GM12878 (cell line): ENCODE data around the gene DIP2B. TPM values are rescaled to one million over a fixed set of nuclear protein-coding genes. Genes with fewer than 3 reads are reported as not detected.

Experiments used
- ATAC-seq: fragments of 200-7000 bp; cut with Tn5 transposase; 3 replicates; pipeline ENCODE4 v1.9.1; 2020; ENCODE audit warnings: mild to moderate bottlenecking, moderate library complexity
- BruUV-seq: library from RNA; stranded (reverse); fragments of 400-500 nt; replicated peaks from 2 replicates; lab custom pipeline; 2021; lab: Mats Ljungman, UMichigan
- CTCF ChIA-PET: fragments of 300-600 bp; sonication (Branson Sonifier 250); formaldehyde crosslinking; extraction: SDS; loops from one replicate; lab custom pipeline; 2021; ENCODE audit warnings: inconsistent platforms; lab: Yijun Ruan, JAX
- POLR2A ChIA-PET: fragments of 350-600 bp; formaldehyde crosslinking; extraction: SDS; loops from one replicate; lab custom pipeline; 2021; ENCODE audit warnings: inconsistent platforms; lab: Charles Lee
- RAD21 ChIA-PET: fragments of 300-600 bp; sonication (Branson Sonifier 250); formaldehyde crosslinking; loops from one replicate; lab custom pipeline; 2023; ENCODE audit warnings: antibody characterized with exemption; ENCODE audit not compliant: unreplicated experiment; lab: Charles Lee
- SMC1A ChIA-PET: fragments of 300-600 bp; sonication (Branson Sonifier 250); formaldehyde crosslinking; loops from one replicate; lab custom pipeline; 2023; ENCODE audit not compliant: unreplicated experiment, uncharacterized antibody; lab: Charles Lee
- DNase-seq: peaks from one replicate; pipeline ENCODE4 v3.0.0-alpha.2; 2011; ENCODE audit warnings: low read depth, low spot score
- FAIRE-seq: peaks from 3 replicates; lab custom pipeline; 2011; peaks lifted over from hg19 to GRCh38; lab: Jason Lieb, UNC
- H2AFZ ChIP-seq: 2 replicates; pipeline ENCODE4 v1.6.0; 2011; ENCODE audit warnings: low read depth, low read length, control low read depth; ENCODE audit not compliant: control insufficient read depth
- H3K27ac ChIP-seq: 2 replicates; pipeline ENCODE4 v1.5.1; 2011; ENCODE audit warnings: control low read depth; ENCODE audit not compliant: control insufficient read depth, insufficient read depth
- H3K27me3 ChIP-seq, 2 experiments: replicated peaks in 1 of 2; 2 replicates each; pipeline versions ENCODE4 v1.6.0 to v1.6.1; 2011; ENCODE audit warnings: low read length in 1 of 2; ENCODE audit not compliant: control insufficient read depth in 2 of 2, insufficient read depth in 2 of 2
- H3K36me3 ChIP-seq, 2 experiments: 2 replicates each; pipeline ENCODE4 v1.5.1; 2011; ENCODE audit warnings: low read length in 1 of 2; ENCODE audit not compliant: control insufficient read depth in 2 of 2, insufficient read depth in 2 of 2
- H3K4me1 ChIP-seq: 2 replicates; pipeline ENCODE4 v1.6.1; 2011; ENCODE audit warnings: mild to moderate bottlenecking, low read length, moderate library complexity, mixed read lengths; ENCODE audit not compliant: control insufficient read depth, insufficient read depth
- H3K4me2 ChIP-seq: 2 replicates; pipeline ENCODE4 v1.6.0; 2011; ENCODE audit warnings: control low read depth; ENCODE audit not compliant: control insufficient read depth, insufficient read depth
- H3K4me3 ChIP-seq: fragments of 200-600 bp; sonication (generic); 2 replicates; pipeline ENCODE4 v1.5.1; 2016
- H3K79me2 ChIP-seq: 2 replicates; pipeline ENCODE4 v1.6.0; 2011; ENCODE audit warnings: low read length; ENCODE audit not compliant: control insufficient read depth, insufficient read depth
- H3K9ac ChIP-seq: 2 replicates; pipeline ENCODE4 v1.8.0; 2011; ENCODE audit warnings: low read length, control low read depth, mixed read lengths; ENCODE audit not compliant: control insufficient read depth, insufficient read depth
- H3K9me3 ChIP-seq: replicated peaks from 3 replicates; pipeline ENCODE4 v1.5.1; 2011; ENCODE audit warnings: mild to moderate bottlenecking, low read length; ENCODE audit not compliant: control insufficient read depth, insufficient read depth
- H4K20me1 ChIP-seq: 2 replicates; pipeline ENCODE4 v1.6.0; 2011; ENCODE audit not compliant: control insufficient read depth, insufficient read depth
- ATF3 ChIP-seq: IDR thresholded peaks from 2 replicates; pipeline ENCODE4 v1.6.1; 2011; ENCODE audit warnings: low read depth, mild to moderate bottlenecking, low read length, moderate library complexity, borderline replicate concordance; ENCODE audit errors: extremely low read depth
- BCL3 ChIP-seq: IDR thresholded peaks from 2 replicates; pipeline ENCODE4 v1.6.1; 2011; ENCODE audit warnings: borderline replicate concordance, low read depth, mild to moderate bottlenecking, moderate library complexity, low read length; ENCODE audit not compliant: insufficient read depth, poor library complexity, severe bottlenecking
- CUX1 ChIP-seq: IDR thresholded peaks from 2 replicates; pipeline ENCODE4 v1.6.1; 2012; ENCODE audit warnings: improper control_type of control experiment, low read depth, low read length; ENCODE audit not compliant: insufficient replicate concordance
- FOXM1 ChIP-seq: IDR thresholded peaks from 2 replicates; pipeline ENCODE4 v1.6.1; 2012; ENCODE audit warnings: low read depth, mild to moderate bottlenecking, inconsistent platforms, low read length, moderate library complexity
- HDAC2 ChIP-seq: fragments of 200-600 bp; sonication (generic); IDR thresholded peaks from 2 replicates; pipeline ENCODE4 v1.6.1; 2017
- PKNOX1 ChIP-seq: fragments of 450-650 bp; IDR thresholded peaks from 2 replicates; pipeline ENCODE4 v1.6.1; 2016; ENCODE audit warnings: mild to moderate bottlenecking
- RAD21 ChIP-seq: IDR thresholded peaks from 2 replicates; pipeline ENCODE4 v1.6.1; 2011; ENCODE audit warnings: mild to moderate bottlenecking, low read depth, low read length, moderate library complexity; ENCODE audit not compliant: insufficient read depth
- RELB ChIP-seq: fragments of 450-650 bp; IDR thresholded peaks from 2 replicates; pipeline ENCODE4 v1.6.1; 2017; ENCODE audit warnings: low read depth, mild to moderate bottlenecking, moderate library complexity
- SP1 ChIP-seq: IDR thresholded peaks from one replicate; pipeline ENCODE4 v1.6.1; 2011; ENCODE audit warnings: low read depth, low read length
- TAF1 ChIP-seq: IDR thresholded peaks from 2 replicates; pipeline ENCODE4 v1.6.1; 2011; ENCODE audit warnings: mild to moderate bottlenecking, low read depth, low read length, borderline replicate concordance
- TCF3 ChIP-seq: IDR thresholded peaks from 2 replicates; pipeline ENCODE4 v1.6.1; 2012; ENCODE audit warnings: low read depth, mild to moderate bottlenecking, low read length, borderline replicate concordance; ENCODE audit not compliant: insufficient read depth
- WGBS: methylation state at CpG from one replicate; pipeline ENCODE4 v1.1.6; 2016; ENCODE audit warnings: low lambda C conversion rate; ENCODE audit not compliant: insufficient replicate concordance, insufficient coverage; ENCODE audit errors: missing lambda C conversion rate; 5-methylcytosine and 5-hydroxymethylcytosine counted together
- in situ Hi-C: fragments of 300-500 bp; cut with MboI; formaldehyde crosslinking; loops from 9 replicates; pipeline ENCODE4 v1.14.3; 2018; ENCODE audit warnings: mixed read lengths
- intact Hi-C: fragments of 100-400 bp; cut with micrococcal nuclease; formaldehyde crosslinking; loops from one replicate; pipeline ENCODE4 v1.14.2; 2022; ENCODE audit not compliant: unreplicated experiment
- polyA plus RNA-seq, 11 experiments: library from polyadenylated mRNA; depleted of rRNA in 4 of 11; unstranded in 6 of 11; stranded (reverse) in 5 of 11; fragments of >200 nt; fragmentation: Nextera tagmentation in 4 of 11; fragmentation: Illumina TruSeq in 1 of 11; extraction: Ambion mirVana in 4 of 11; extraction: Trizol in 1 of 11; gene quantifications; 1 replicate in 1 of 11; 2 replicates in 10 of 11; pipeline versions ENCODE4 v1.2.1 to v1.2.3, GENCODE V29; 2011 to 2016; ENCODE audit warnings: inconsistent platforms in 2 of 11, missing spikeins in 2 of 11, low read depth in 1 of 11
- total RNA-seq, 4 experiments: library from RNA; depleted of rRNA in 3 of 4; stranded (reverse); fragments of >200 nt in 3 of 4; fragmentation: Illumina TruSeq in 1 of 4; extraction: Trizol in 1 of 4; gene quantifications; 2 replicates each; pipeline versions ENCODE4 v1.2.1 to v1.2.3, GENCODE V29; 2013 to 2021

The DIP2B gene
- total and polyA plus RNA-seq, 10 of the 15 experiments (the other 5 are each of a cell fraction or from before 2014, with no cell fraction given): 4.5 to 30.0 (median 18.6) TPM

GRCh38 chr12:50662116-50662510 is 157.3 kb downstream of the DIP2B start:
- BruUV-seq: TSS peak; percentile 30
- Histone ChIP-seq H3K4me2 (peak overlapping the region; percentile 90), H3K27me3 (no peaks in the 10 kb centered on the region), H3K27ac (peak overlapping the region; percentile 83), H3K9ac (peak overlapping the region; percentile 24; the same call in 1 of the 2 replicates), H2AFZ (no peak overlapping the region), H3K36me3 (no peaks in the 10 kb centered on the region), H4K20me1 (no peaks in the 10 kb centered on the region), H3K9me3 (no peaks in the 10 kb centered on the region), H3K79me2 (peaks cover 3% of the 10 kb centered on the region), H3K4me3 (no peak overlapping the region), H3K4me1 (peaks cover 50% of the 10 kb centered on the region)
- SMC1A ChIA-PET: interaction anchor here (0.9 to 4.8 kb wide), 12 partner anchors 9 to 183 kb away, joined by 3 to 35 read pairs (median 5); partner anchors contain the start of gene DIP2B
- in situ Hi-C loops: no loop called here
- no peak for ATAC-seq
- POLR2A ChIA-PET: interaction anchor here (0.6 to 2.4 kb wide), 2 partner anchors 153 to 229 kb away, joined by 3 to 8 read pairs; no protein-coding TSS in a partner anchor
- intact Hi-C loops: no loop called here
- no peak for FAIRE-seq
- RAD21 ChIA-PET: interaction anchor here (1.2 to 4.0 kb wide), 4 partner anchors 18 to 154 kb away, joined by 4 to 30 read pairs (median 12); no protein-coding TSS in a partner anchor
- WGBS: 53% methylated on average over 1 of the region's 1 CpG
- no peak for DNase-seq
- CTCF ChIA-PET: interaction anchor here (1.2 to 7.2 kb wide), 5 partner anchors 18 to 154 kb away, joined by 4 to 76 read pairs (median 6); partner anchors contain the start of gene DIP2B
- no peak for TF ChIP-seq RELB
- no peak for TF ChIP-seq HDAC2
- TF ChIP-seq BCL3: no peak
- TF ChIP-seq FOXM1: no peak
- TF ChIP-seq TAF1: no peak
- no peak for TF ChIP-seq PKNOX1
- no peak for TF ChIP-seq SP1
- no peak for TF ChIP-seq CUX1
- no peak for TF ChIP-seq RAD21
- TF ChIP-seq TCF3: no peak
- TF ChIP-seq ATF3: no peak
